GM19438 (cell line): Measurements from ENCODE around the gene LGI1.
"Not testable (repeated sequence)": the region's sequence is repeated elsewhere in the genome, so short reads cannot be mapped to it uniquely, and the experiment has no call there.

ENCODE experiments used
- ATAC-seq: cut with Tn5 transposase; IDR thresholded peaks from one replicate; pipeline ENCODE4 v1.9.1; 2021; ENCODE audit warnings: low read depth; ENCODE audit not compliant: unreplicated experiment

LGI1 gene

GRCh38 chr10:93799155-93799708 is 41.5 kb downstream of the LGI1 start:
- ATAC-seq, result no peak

DNA sequence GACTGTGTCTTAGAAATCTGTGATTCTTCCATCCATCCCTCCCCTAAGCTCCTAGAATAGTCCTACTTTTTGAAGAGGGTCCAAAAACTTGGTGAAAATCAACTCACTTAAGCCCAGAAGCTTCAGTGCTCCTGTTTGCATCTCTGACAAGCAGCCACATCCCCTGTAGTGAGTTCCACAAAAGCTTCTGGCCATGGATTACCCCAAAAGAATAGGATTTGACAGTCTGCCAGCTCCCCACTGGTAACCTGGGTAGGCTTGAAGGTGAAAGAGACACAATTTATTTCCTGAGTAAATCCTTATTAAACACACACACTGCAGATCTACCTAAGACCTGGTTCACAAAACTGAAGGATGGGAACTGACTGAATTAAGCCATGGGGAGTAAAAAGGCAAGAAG is 46.5 kb downstream of the LGI1 start:
- no peak for ATAC-seq

GRCh38 chr10:93806903-93807302 is 49.2 kb downstream of the LGI1 start:
- no peak for ATAC-seq

GRCh38 chr10:93807371-93807770 is 49.6 kb downstream of the LGI1 start:
- ATAC-seq, result no peak

DNA sequence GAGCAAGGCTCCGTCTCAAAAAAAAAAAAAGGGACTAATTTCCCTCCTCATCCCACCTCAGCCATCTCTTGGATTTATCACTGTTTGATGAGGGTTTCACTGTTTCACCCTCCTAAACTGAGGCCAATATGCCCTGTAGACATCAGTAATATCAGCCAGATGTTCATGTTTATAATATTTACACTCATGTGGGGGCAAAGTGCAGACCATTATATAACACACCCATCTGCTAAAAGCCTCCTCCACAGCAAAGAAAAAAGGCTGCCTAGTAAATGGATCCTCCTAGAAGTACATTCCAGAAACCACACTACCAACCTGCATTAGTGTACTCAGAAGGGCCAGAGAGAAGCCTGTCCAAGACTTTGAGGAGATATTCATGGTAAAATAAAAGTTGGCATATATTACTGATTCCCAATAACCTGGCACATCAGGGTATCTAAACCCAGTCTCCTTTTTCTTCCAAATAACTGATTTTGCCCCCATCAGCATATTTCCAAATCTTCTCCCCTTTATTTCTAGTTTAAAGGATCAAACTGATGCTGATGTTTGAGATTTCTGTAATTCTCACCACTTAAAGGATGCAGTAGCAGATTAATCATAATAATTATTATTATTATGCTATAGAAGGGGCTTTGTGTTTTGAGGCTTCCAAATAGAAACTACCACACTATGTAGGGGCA is 55.1 kb downstream of the LGI1 start:
- no peak for ATAC-seq

GRCh38 chr10:93813507-93814465 is 56.0 kb downstream of the LGI1 start:
- ATAC-seq, result no peak

DNA sequence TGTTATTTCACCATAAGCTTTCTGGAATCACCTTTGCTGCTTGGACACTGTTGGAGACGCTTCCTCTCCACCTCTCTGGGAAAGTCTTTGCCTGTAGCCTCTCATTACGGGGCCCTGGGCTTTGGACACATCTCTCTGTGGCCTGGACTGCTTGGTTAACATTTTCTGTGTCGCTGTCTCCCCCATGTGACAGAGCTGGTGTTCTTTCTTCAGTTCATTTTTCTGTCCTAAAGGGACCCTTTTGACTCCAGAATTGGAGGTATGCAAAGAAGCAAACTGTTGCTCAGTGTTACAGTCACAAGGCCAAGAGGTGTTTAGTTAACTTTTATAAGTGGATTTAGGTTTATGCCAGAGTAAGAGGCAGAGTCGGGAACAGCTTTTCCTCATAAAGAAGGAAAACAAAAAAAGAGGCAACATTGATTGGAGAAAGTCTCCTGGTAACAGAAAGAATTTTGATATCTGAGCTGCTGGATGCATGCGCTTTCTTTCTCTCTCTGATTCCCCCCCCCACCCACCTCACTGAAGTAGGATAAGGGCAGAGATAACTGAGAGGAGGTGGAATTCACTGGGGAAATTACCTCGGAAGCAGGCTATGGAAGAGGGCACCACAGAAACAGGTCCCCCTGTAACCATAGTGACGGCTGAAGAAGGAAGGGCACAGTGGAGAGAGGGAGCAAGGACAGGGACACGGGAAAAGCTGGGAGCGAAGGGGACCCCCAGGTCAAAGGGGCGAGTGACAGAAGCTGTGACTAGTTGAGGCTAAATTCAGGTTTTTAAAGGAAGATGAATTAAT is 57.8 kb downstream of the LGI1 start:
- no peak for ATAC-seq

DNA sequence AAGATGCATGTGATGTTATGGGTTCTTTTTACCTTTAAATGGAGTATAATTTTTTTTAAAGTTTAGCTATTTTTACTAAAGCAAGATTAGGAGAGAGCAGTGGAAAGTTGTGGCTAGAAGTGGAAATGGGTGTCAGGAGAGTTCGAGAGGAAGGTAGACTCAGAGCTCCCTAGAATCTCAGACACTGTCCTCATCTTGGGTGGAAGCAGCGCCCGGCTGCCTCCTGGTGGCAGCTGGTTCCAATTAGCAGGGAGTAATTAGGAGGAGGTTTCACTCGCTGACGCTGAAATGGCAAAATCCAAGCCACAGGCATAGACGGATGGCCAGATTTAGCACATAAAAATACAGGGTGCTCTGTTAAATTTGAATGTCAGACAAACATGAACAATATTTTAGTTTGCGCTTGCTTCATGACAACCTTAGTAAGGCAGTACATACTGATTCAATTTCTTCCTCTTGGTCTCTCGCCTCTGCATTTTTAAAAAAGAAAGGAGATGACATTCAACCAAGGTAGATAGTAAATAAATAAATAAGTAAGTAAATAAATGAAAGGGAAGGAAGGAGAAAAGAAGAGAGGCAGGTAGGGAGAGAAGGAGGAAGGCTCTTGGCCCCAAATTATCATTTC is 58.5 kb downstream of the LGI1 start:
- no peak for ATAC-seq

GRCh38 chr10:93818086-93818485 is 60.4 kb downstream of the LGI1 start:
- ATAC-seq, result no peak

DNA sequence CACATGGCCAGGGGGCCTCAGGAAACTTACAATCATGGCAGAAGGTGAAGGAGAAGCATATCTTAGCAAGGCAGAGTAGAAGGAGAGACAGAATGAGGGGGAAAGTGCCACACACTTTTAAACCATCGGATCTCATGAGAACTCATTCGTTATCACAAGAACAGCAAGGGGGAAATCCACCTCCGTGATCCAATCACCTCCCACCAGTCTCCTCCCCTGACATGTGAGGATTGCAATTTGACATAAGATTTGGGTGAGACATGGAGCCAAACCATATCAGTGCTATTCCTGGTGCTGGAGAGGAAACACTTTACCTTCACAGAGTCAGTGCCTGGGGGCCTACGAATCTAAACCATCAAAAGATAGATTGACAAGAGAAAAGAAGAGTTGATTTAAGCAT is 61.8 kb downstream of the LGI1 start:
- ATAC-seq, result no peak

- ATAC-seq, result no peak
Measured at GRCh38 chr10:93820434-93820833, 62.7 kb downstream of the LGI1 start.

GRCh38 chr10:93821051-93821772 is 63.5 kb downstream of the LGI1 start:
- no peak for ATAC-seq

- ATAC-seq, result no peak
Measured at GRCh38 chr10:93826355-93826754, 68.6 kb downstream of the LGI1 start.

GRCh38 chr10:93827056-93827804 is 69.5 kb downstream of the LGI1 start:
- ATAC-seq, result no peak

DNA sequence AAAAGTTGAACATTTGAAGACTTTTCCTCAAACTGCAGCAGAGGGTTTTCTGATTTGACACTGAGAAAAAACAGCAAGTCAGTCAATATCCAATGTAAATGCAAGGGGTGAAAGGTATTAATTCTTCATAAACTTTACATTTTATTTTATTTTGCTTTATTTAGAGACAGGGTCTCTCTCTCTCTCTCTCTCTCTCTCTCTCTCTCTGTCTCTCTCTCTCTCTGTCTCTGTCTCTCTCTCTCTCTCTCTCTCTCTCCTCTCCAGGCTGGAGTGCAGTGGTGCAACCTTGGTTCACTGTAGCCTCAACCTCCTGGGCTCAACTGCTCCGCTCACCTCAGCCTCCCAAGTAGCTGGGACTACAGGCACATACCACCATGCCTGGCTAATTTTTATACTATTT is 73.3 kb downstream of the LGI1 start:
- ATAC-seq, result not testable (repeated sequence)

- ATAC-seq, result no peak
Measured at GRCh38 chr10:93835770-93836169, 78.0 kb downstream of the LGI1 start.

- ATAC-seq, result no peak
Measured at GRCh38 chr10:93837822-93838221, 80.1 kb downstream of the LGI1 start.

DNA sequence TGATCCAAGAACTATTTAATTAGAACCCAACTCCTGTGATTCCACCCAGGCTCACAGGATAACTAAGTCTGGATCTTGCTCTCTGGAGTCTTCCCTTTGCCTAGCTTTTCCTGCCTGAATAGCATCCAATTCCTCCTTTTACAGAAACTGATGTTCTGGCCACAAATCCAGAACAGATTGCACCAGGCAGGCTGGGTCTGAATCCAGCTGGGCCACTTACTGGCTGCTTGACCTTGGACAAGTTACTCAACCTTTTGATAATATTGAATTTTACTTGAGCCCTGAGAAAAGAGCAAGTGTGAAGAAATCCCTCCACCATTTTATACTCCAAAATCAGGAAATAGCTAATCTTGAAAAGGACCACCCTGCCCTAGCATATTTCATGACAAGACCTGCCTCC is 80.5 kb downstream of the LGI1 start:
- no peak for ATAC-seq

DNA sequence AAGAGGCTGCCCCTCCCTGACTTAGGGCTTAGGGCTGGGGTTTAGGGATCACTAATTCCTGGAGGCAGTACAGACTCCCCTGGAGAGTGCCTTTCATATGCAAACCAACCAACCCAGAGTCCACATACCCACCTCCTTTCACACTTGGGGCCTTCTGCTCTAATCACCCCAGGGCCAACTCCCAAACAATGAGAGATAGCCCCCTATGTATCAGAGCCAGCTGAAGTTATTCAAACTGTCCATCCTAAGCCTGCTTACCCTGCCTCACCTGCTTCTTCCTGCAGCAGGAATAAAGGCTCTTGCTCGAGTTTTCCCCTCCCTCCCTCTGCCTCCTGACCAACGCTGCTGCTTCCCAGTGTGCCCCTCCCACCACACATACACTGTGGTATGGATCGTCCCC is 84.2 kb downstream of the LGI1 start:
- ATAC-seq, result no peak
